Measurements from ENCODE around the gene PTH1R. TPM values are rescaled to one million over a fixed set of nuclear protein-coding genes. Genes with fewer than 3 reads are reported as not detected.

The PTH1R gene
- total RNA-seq, 2 donors from 2014 or later, result 1.3 to 10.8 TPM

DNA sequence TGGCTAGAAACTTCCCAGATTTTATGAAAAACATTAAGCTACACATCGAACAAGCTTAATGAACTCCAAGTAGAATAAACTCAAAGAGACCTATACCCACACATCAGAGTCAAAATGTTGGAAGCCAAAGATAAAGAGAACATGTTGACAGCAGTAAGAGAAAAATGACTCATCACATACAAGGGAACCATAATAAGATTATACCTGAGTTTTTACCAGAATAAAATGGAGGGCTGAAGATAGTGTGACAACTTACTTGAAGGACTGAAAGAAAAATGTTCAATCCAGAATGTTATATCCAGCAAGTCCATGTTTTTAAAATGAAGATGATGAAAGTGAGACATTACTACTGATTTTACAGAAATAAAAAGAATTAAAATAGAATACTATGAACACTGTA is 37.0 kb upstream of the PTH1R start:
- H3K27ac ChIP-seq, result no peak overlapping the region
- H3K4me3 ChIP-seq, result no peak overlapping the region
- no peaks in the 10 kb centered on the region for H3K4me1 ChIP-seq (replicated peaks)
- no peaks in the 10 kb centered on the region for H3K27me3 ChIP-seq (replicated peaks; ENCODE audit: insufficient read depth)
- WGBS, result 97% methylated on average over 1 of the region's 1 CpG
- TF ChIP-seq POLR2A (IDR thresholded peaks at IDR 0.05), result no peak
- TF ChIP-seq, protein P1, sequence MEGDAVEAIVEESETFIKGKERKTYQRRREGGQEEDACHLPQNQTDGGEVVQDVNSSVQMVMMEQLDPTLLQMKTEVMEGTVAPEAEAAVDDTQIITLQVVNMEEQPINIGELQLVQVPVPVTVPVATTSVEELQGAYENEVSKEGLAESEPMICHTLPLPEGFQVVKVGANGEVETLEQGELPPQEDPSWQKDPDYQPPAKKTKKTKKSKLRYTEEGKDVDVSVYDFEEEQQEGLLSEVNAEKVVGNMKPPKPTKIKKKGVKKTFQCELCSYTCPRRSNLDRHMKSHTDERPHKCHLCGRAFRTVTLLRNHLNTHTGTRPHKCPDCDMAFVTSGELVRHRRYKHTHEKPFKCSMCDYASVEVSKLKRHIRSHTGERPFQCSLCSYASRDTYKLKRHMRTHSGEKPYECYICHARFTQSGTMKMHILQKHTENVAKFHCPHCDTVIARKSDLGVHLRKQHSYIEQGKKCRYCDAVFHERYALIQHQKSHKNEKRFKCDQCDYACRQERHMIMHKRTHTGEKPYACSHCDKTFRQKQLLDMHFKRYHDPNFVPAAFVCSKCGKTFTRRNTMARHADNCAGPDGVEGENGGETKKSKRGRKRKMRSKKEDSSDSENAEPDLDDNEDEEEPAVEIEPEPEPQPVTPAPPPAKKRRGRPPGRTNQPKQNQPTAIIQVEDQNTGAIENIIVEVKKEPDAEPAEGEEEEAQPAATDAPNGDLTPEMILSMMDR (IDR thresholded peaks at IDR 0.05), result no peak
- no peak for TF ChIP-seq POLR2AphosphoS5 (IDR thresholded peaks at IDR 0.05)
- no peaks in the 10 kb centered on the region for H3K36me3 ChIP-seq
- intact Hi-C loops (cut with DNase I), result no loop called here
- no peaks in the 10 kb centered on the region for H3K9me3 ChIP-seq
- DNase-seq (ENCODE audit: low spot score), result no peak

DNA sequence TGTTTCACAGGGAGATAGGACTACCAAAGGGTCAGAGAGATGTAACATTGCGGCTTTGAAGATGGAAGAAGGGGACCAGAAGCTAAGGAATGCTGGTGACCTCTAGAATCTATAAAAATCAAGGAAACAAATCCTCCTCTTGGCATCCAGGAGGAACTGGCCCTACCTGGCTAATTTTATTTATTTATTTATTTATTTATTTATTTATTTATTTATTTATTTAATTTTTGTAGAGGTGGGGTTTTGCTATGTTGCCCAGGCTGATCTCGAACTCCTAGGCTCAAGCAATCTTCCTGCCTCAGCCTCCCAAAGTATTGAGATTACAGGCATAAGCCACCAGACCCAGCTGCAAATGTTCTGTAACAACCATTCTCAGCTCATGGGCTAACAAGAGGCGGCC is 34.0 kb upstream of the PTH1R start:
- WGBS, result 96% methylated on average over 3 of the region's 3 CpGs
- TF ChIP-seq POLR2AphosphoS5 (IDR thresholded peaks at IDR 0.05) (no peak), POLR2A (IDR thresholded peaks at IDR 0.05) (no peak)
- TF ChIP-seq, protein P1 (IDR thresholded peaks at IDR 0.05), result no peak
- no peaks in the 10 kb centered on the region for H3K4me1 ChIP-seq (replicated peaks)
- no peak for DNase-seq (ENCODE audit: low spot score)
- no peak overlapping the region for H3K4me3 ChIP-seq
- H3K9me3 ChIP-seq, result no peaks in the 10 kb centered on the region
- no peak overlapping the region for H3K27ac ChIP-seq
- intact Hi-C loops (cut with DNase I), result no loop called here
- H3K36me3 ChIP-seq, result no peaks in the 10 kb centered on the region
- no peaks in the 10 kb centered on the region for H3K27me3 ChIP-seq (replicated peaks; ENCODE audit: insufficient read depth)

DNA sequence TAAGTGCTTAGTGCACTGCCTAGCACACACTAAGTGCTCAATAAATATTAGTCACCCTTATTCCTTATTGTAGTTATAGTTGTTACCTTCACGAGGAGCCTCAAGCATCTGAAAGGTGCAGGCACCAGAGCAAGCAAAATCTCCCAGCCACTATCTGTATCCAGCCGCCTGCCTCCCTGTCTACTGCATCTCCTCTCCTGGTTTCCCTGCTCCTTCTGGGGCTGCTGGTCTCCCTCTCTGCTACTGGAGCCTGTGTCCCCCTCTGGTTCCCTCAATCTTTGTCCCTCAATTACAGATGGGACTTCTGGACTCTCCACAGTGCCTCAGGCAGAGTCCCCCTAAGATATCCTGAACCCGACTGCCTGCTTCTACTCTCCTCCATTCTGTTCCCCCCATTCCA is 33.1 kb upstream of the PTH1R start:
- no peak for TF ChIP-seq POLR2AphosphoS5 (IDR thresholded peaks at IDR 0.05)
- TF ChIP-seq, protein P1 (IDR thresholded peaks at IDR 0.05), result no peak
- TF ChIP-seq POLR2A (IDR thresholded peaks at IDR 0.05), result no peak
- 84% methylated on average over 3 of the region's 3 CpGs for WGBS

DNA sequence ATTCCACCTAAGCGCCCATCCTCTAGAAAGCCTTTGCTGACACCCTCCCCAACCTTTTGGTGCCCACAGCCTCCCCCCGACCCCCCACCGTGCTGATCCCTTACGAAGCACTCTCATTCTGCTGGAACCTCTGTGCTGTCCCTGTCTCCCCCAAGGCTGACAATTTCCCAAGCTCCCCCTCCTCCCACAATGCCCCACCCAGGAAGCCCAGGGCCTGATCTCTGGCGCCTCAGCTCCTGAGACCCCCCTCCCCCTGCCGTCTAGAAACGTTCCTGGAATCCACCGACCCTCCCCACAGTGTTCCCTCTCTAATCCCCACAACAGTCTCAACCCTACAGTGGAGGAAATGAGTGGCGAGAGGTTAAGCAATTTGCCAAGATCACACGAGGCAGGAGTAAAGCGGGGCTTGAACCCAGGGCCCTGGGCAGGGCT is 32.6 kb upstream of the PTH1R start:
- no peaks in the 10 kb centered on the region for H3K27me3 ChIP-seq (replicated peaks; ENCODE audit: insufficient read depth)
- TF ChIP-seq, protein P1 (IDR thresholded peaks at IDR 0.05), result no peak
- no peak for TF ChIP-seq POLR2AphosphoS5 (IDR thresholded peaks at IDR 0.05)
- DNase-seq (ENCODE audit: low spot score), result no peak
- peak overlapping the region in 1 of 2 donors; percentile 77 for H3K27ac ChIP-seq
- intact Hi-C loops (cut with DNase I), result no loop called here
- no peak overlapping the region for H3K4me3 ChIP-seq
- 26% methylated on average over 11 of the region's 11 CpGs for WGBS
- H3K4me1 ChIP-seq (replicated peaks), result no peaks in the 10 kb centered on the region
- no peaks in the 10 kb centered on the region for H3K36me3 ChIP-seq
- no peaks in the 10 kb centered on the region for H3K9me3 ChIP-seq

More for the DNA sequence above, 33.1 kb upstream of the PTH1R start:
- H3K27me3 ChIP-seq (replicated peaks; ENCODE audit: insufficient read depth), result no peaks in the 10 kb centered on the region
- H3K9me3 ChIP-seq, result no peaks in the 10 kb centered on the region
- DNase-seq (ENCODE audit: low spot score), result no peak
- no peaks in the 10 kb centered on the region for H3K4me1 ChIP-seq (replicated peaks)
- H3K27ac ChIP-seq, result no peak overlapping the region
- no peaks in the 10 kb centered on the region for H3K36me3 ChIP-seq
- H3K4me3 ChIP-seq, result no peak overlapping the region
- intact Hi-C loops (cut with DNase I), result no loop called here

DNA sequence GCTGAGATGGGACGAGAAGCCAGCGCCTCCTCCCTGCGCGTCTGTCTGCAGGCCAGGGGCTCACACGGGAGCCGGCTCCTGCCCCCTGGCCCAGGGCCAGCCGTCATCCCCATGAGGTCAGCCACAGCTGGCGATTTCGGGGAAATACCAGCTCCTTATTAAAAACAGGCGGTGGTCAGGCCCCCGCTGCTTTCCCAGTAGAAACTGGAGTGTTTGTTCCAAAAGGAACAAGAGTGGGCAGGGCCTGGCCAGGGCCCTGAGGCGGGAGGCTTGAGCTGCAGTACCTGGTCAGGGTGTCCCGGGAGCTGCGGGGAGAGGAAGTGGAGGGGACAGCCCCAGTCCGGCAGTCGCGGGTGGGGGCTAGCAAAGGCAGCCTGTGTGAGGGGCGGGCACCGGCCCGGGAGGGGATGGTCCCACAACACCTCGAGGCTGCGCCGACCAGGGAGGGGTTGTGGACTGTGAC is 32.1 kb upstream of the PTH1R start:
- no peaks in the 10 kb centered on the region for H3K9me3 ChIP-seq
- no peak for DNase-seq (ENCODE audit: low spot score)
- TF ChIP-seq POLR2A (IDR thresholded peaks at IDR 0.05) (no peak), POLR2AphosphoS5 (IDR thresholded peaks at IDR 0.05) (no peak)
- TF ChIP-seq, protein P1 (IDR thresholded peaks at IDR 0.05), result no peak
- no peaks in the 10 kb centered on the region for H3K4me1 ChIP-seq (replicated peaks)
- no peaks in the 10 kb centered on the region for H3K27me3 ChIP-seq (replicated peaks; ENCODE audit: insufficient read depth)
- H3K36me3 ChIP-seq, result no peaks in the 10 kb centered on the region
- WGBS, result 1% methylated on average over 20 of the region's 23 CpGs
- intact Hi-C loops (cut with DNase I), result no loop called here
- peak overlapping the region; percentile 53 for H3K4me3 ChIP-seq
- H3K27ac ChIP-seq, result peak overlapping the region; percentile 77 to 79

All from prostate gland (tissue), 2 donors.